Neural progenitor cell (in vitro differentiated cells): ENCODE results near the gene PRKCH. TPM values are rescaled to one million over a fixed set of nuclear protein-coding genes. Genes with fewer than 3 reads are reported as not detected.

Experiments
- DNase-seq: peaks from one replicate; pipeline ENCODE4 v3.0.0-alpha.2; 2016; ENCODE audit warnings: low spot score
- H2AFZ ChIP-seq: fragments of 200-600 bp; sonication (generic); replicated peaks from 2 replicates; pipeline ENCODE4 v1.6.1; 2016; ENCODE audit warnings: antibody characterized with exemption
- H3F3A ChIP-seq: fragments of 200-600 bp; sonication (generic); 2 replicates; pipeline ENCODE4 v1.6.1; 2016; ENCODE audit warnings: antibody characterized with exemption, low read depth
- H3K27ac ChIP-seq: fragments of 200-600 bp; sonication (generic); 2 replicates; pipeline ENCODE4 v1.5.1; 2016; ENCODE audit warnings: mild to moderate bottlenecking
- H3K27me3 ChIP-seq: fragments of 200-600 bp; sonication (generic); 2 replicates; pipeline ENCODE4 v1.6.1; 2016; ENCODE audit warnings: mild to moderate bottlenecking, moderate library complexity
- H3K36me3 ChIP-seq: fragments of 200-600 bp; sonication (generic); 2 replicates; pipeline ENCODE4 v1.5.1; 2016
- H3K4me1 ChIP-seq: fragments of 200-600 bp; sonication (generic); 2 replicates; pipeline ENCODE4 v1.6.1; 2016; ENCODE audit warnings: mixed run types
- H3K4me2 ChIP-seq: fragments of 200-600 bp; sonication (generic); 2 replicates; pipeline ENCODE4 v1.6.1; 2016
- H3K4me3 ChIP-seq: fragments of 200-600 bp; sonication (generic); 2 replicates; pipeline ENCODE4 v1.5.1; 2016
- H3K79me2 ChIP-seq: fragments of 200-600 bp; sonication (generic); 2 replicates; pipeline ENCODE4 v1.6.1; 2016; ENCODE audit warnings: low read depth
- H3K9ac ChIP-seq: fragments of 200-600 bp; sonication (generic); 2 replicates; pipeline ENCODE4 v1.6.1; 2016
- H3K9me3 ChIP-seq: fragments of 200-600 bp; sonication (generic); 2 replicates; pipeline ENCODE4 v1.5.1; 2016; ENCODE audit warnings: low read depth
- H4K20me1 ChIP-seq: fragments of 200-600 bp; sonication (generic); 2 replicates; pipeline ENCODE4 v1.6.1; 2016; ENCODE audit warnings: low read depth
- H3K27ac Mint-ChIP-seq: 3 replicates; pipeline ENCODE4 v1.8.0; 2021; ENCODE audit warnings: mixed read lengths
- H3K27me3 Mint-ChIP-seq: 2 replicates; pipeline ENCODE4 v1.8.0; 2022; ENCODE audit warnings: low read depth, mild to moderate bottlenecking, inconsistent platforms, moderate library complexity, mixed read lengths; ENCODE audit not compliant: insufficient read depth
- H3K36me3 Mint-ChIP-seq: 3 replicates; pipeline ENCODE4 v1.8.0; 2021; ENCODE audit warnings: mixed read lengths
- H3K4me1 Mint-ChIP-seq: 3 replicates; pipeline ENCODE4 v1.8.0; 2021; ENCODE audit warnings: mixed read lengths
- H3K4me3 Mint-ChIP-seq: 3 replicates; pipeline ENCODE4 v1.8.0; 2021; ENCODE audit warnings: mild to moderate bottlenecking, moderate library complexity, mixed read lengths
- H3K9me3 Mint-ChIP-seq: 3 replicates; pipeline ENCODE4 v1.8.0; 2020; ENCODE audit warnings: mixed read lengths
- CTCF ChIP-seq: fragments of 200-600 bp; sonication (generic); IDR thresholded peaks from 2 replicates; pipeline ENCODE4 v1.5.1; 2017; ENCODE audit warnings: antibody characterized with exemption, mild to moderate bottlenecking
- EZH2 ChIP-seq: fragments of 200-600 bp; sonication (generic); IDR thresholded peaks from 2 replicates; pipeline ENCODE4 v1.6.1; 2017; ENCODE audit warnings: antibody characterized with exemption, mild to moderate bottlenecking, moderate library complexity
- EZH2phosphoT487 ChIP-seq: fragments of 200-600 bp; sonication (generic); IDR thresholded peaks from 2 replicates; pipeline ENCODE4 v1.6.1; 2017; ENCODE audit warnings: antibody characterized with exemption
- total RNA-seq: library from RNA; depleted of rRNA; stranded (reverse); fragments of >200 nt; gene quantifications from 2 replicates; pipeline ENCODE4 v1.2.3, GENCODE V29; 2015; ENCODE audit warnings: low replicate concordance

The PRKCH gene
- total RNA-seq, 1 donor from 2014 or later, result 1.3 TPM

GRCh38 chr14:61575551-61576150 lies 254.3 kb downstream of the PRKCH start:
- Histone ChIP-seq H3K9ac (no peak overlapping the region), H3K36me3 (no peaks in the 10 kb centered on the region), H3K4me2 (no peak overlapping the region), H4K20me1 (no peaks in the 10 kb centered on the region), H3K79me2 (no peaks in the 10 kb centered on the region), H3K9me3 (no peaks in the 10 kb centered on the region), H3K27me3 (no peaks in the 10 kb centered on the region), H3F3A (peaks cover 4% of the 10 kb centered on the region), H2AFZ (no peak overlapping the region), H3K4me1 (peaks cover 23% of the 10 kb centered on the region), H3K4me3 (no peak overlapping the region), H3K27ac (no peak overlapping the region)
- peaks cover 10% of the 10 kb centered on the region for H3K4me1 Mint-ChIP-seq
- H3K27ac Mint-ChIP-seq, result no peak overlapping the region
- no peak for DNase-seq
- H3K4me3 Mint-ChIP-seq, result no peak overlapping the region
- peaks cover 7% of the 10 kb centered on the region for H3K27me3 Mint-ChIP-seq
- H3K36me3 Mint-ChIP-seq, result no peaks in the 10 kb centered on the region
- no peaks in the 10 kb centered on the region for H3K9me3 Mint-ChIP-seq
- TF ChIP-seq EZH2, result no peak
- no peak for TF ChIP-seq EZH2phosphoT487
- no peak for TF ChIP-seq CTCF

- TF ChIP-seq EZH2phosphoT487 (no peak), CTCF (no peak), EZH2 (no peak)
- Histone ChIP-seq H3F3A (peaks cover 4% of the 10 kb centered on the region), H3K4me2 (no peak overlapping the region), H4K20me1 (no peaks in the 10 kb centered on the region), H3K9me3 (no peaks in the 10 kb centered on the region), H3K9ac (no peak overlapping the region), H3K27ac (no peak overlapping the region), H2AFZ (no peak overlapping the region), H3K4me3 (no peak overlapping the region), H3K4me1 (peaks cover 19% of the 10 kb centered on the region), H3K27me3 (no peaks in the 10 kb centered on the region), H3K36me3 (no peaks in the 10 kb centered on the region), H3K79me2 (no peaks in the 10 kb centered on the region)
- DNase-seq, result no peak
- H3K4me1 Mint-ChIP-seq, result peaks cover 25% of the 10 kb centered on the region
- H3K4me3 Mint-ChIP-seq, result no peak overlapping the region
- H3K36me3 Mint-ChIP-seq, result no peaks in the 10 kb centered on the region
- no peak overlapping the region for H3K27ac Mint-ChIP-seq
- H3K27me3 Mint-ChIP-seq, result peaks cover 4% of the 10 kb centered on the region
- no peaks in the 10 kb centered on the region for H3K9me3 Mint-ChIP-seq
These were observed 256.1 kb downstream of the PRKCH start for GRCh38 chr14:61577506-61577931.

- no peak overlapping the region for H3K4me3 ChIP-seq
- no peak overlapping the region for H2AFZ ChIP-seq
- no peak overlapping the region for H3K27ac ChIP-seq
- no peak overlapping the region for H3K4me3 Mint-ChIP-seq
- no peak overlapping the region for H3K27ac Mint-ChIP-seq
- H3K36me3 ChIP-seq, result no peaks in the 10 kb centered on the region
- H3K27me3 ChIP-seq, result no peaks in the 10 kb centered on the region
- no peaks in the 10 kb centered on the region for H3K9me3 ChIP-seq
- TF ChIP-seq CTCF (no peak), EZH2 (no peak), EZH2phosphoT487 (no peak)
- no peak overlapping the region for H3K9ac ChIP-seq
- no peak overlapping the region for H3K4me2 ChIP-seq
- H3K9me3 Mint-ChIP-seq, result no peaks in the 10 kb centered on the region
- H3K36me3 Mint-ChIP-seq, result no peaks in the 10 kb centered on the region
- peaks cover 4% of the 10 kb centered on the region for H3F3A ChIP-seq
- no peaks in the 10 kb centered on the region for H4K20me1 ChIP-seq
- no peak for DNase-seq
- peaks cover 16% of the 10 kb centered on the region for H3K4me1 ChIP-seq
- H3K79me2 ChIP-seq, result no peaks in the 10 kb centered on the region
- no peaks in the 10 kb centered on the region for H3K27me3 Mint-ChIP-seq
- peaks cover 19% of the 10 kb centered on the region for H3K4me1 Mint-ChIP-seq
These were observed 257.4 kb downstream of the PRKCH start for GRCh38 chr14:61578745-61579144.
